Naive thymus-derived CD8-positive, alpha-beta T cell (primary cell): ENCODE data around the gene FANCF. TPM values are rescaled to one million over a fixed set of nuclear protein-coding genes. Genes with fewer than 3 reads are reported as not detected.
A peak's percentile ranks its signal among the peaks of the same experiment; 100 is the strongest.

Experiments used
- ATAC-seq, 2 donors: fragments of 150-1000 bp; cut with Tn5 transposase in 1 of 2; sonication (Bioruptor Pico), chemical (Tn5 transposase) in 1 of 2; 1 replicate in 1 of 2; 2 replicates in 1 of 2; pipeline ENCODE4 v1.10.0; 2021; ENCODE audit warnings: mild to moderate bottlenecking in 2 of 2, moderate library complexity in 2 of 2
- POLR2A ChIA-PET: fragments of 350-600 bp; sonication (Branson Sonifier 250); formaldehyde crosslinking; loops from one replicate; lab custom pipeline; 2021; ENCODE audit warnings: antibody characterized with exemption; lab: Charles Lee
- DNase-seq, 10 donors: peaks; one replicate each; pipeline versions ENCODE4 v3.0.0 to v3.0.0-alpha.2; 2020 to 2022
- H3K27ac Mint-ChIP-seq, 10 donors: one replicate each; pipeline ENCODE4 v1.8.0; 2020 to 2022; ENCODE audit warnings: mild to moderate bottlenecking in 10 of 10, mixed read lengths in 10 of 10, moderate library complexity in 4 of 10, inconsistent platforms in 1 of 10
- H3K27me3 Mint-ChIP-seq, 5 donors: one replicate each; pipeline ENCODE4 v1.8.0; 2021 to 2022; ENCODE audit warnings: mixed read lengths in 5 of 5
- H3K36me3 Mint-ChIP-seq, 3 donors: one replicate each; pipeline ENCODE4 v1.8.0; 2020 to 2022; ENCODE audit warnings: mixed read lengths in 3 of 3, mild to moderate bottlenecking in 2 of 3, inconsistent platforms in 1 of 3
- H3K4me1 Mint-ChIP-seq, 4 donors: one replicate each; pipeline ENCODE4 v1.8.0; 2021 to 2022; ENCODE audit warnings: mixed read lengths in 4 of 4
- H3K4me3 Mint-ChIP-seq, 10 donors: one replicate each; pipeline ENCODE4 v1.8.0; 2020 to 2022; ENCODE audit warnings: mild to moderate bottlenecking in 10 of 10, mixed read lengths in 10 of 10, moderate library complexity in 6 of 10, inconsistent platforms in 1 of 10
- H3K9me3 Mint-ChIP-seq, 9 donors: one replicate each; pipeline ENCODE4 v1.8.0; 2020 to 2022; ENCODE audit warnings: mixed read lengths in 9 of 9, mild to moderate bottlenecking in 3 of 9, inconsistent platforms in 1 of 9, moderate library complexity in 1 of 9
- polyA plus RNA-seq, 3 donors: library from polyadenylated mRNA; unstranded; fragments of 300-500 nt; fragmentation: Illumina TruSeq; gene quantifications; one replicate each; pipeline ENCODE4 v1.2.3, GENCODE V29; 2021
- total RNA-seq, 8 experiments: library from RNA in 2 of 8; stranded (reverse) in 2 of 8; gene quantifications; one replicate each; pipeline ENCODE4 v1.2.3 and lab custom pipeline; 2021 to 2026

FANCF gene, protein sequence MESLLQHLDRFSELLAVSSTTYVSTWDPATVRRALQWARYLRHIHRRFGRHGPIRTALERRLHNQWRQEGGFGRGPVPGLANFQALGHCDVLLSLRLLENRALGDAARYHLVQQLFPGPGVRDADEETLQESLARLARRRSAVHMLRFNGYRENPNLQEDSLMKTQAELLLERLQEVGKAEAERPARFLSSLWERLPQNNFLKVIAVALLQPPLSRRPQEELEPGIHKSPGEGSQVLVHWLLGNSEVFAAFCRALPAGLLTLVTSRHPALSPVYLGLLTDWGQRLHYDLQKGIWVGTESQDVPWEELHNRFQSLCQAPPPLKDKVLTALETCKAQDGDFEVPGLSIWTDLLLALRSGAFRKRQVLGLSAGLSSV
- total RNA-seq = 10 to 100 TPM; 21.9 to 23.2 TPM
- 10 to 100 TPM; 16.9 to 19.7 (median 17.0) TPM for polyA plus RNA-seq
- 11.1 to 45.1 (median 31.6) reads per million in 6 experiments for total RNA-seq (lab: John Stamatoyannopoulos, UW)

- peak; percentile 92 to 94 for ATAC-seq
- Mint-ChIP-seq H3K4me3 (peak within 1 kb of the TSS; percentile 95 to 99 (median 99)), H3K9me3 (peaks cover 0 to 3% (median 0%) of the 10 kb centered on the region in 9 donors), H3K36me3 (peaks cover 5 to 16% (median 15%) of the 10 kb centered on the region in 3 donors), H3K27me3 (no peaks in the 10 kb centered on the region), H3K27ac (peak within 1 kb of the TSS; percentile 92 to 100 (median 99)), H3K4me1 (peaks cover 17 to 50% (median 37%) of the 10 kb centered on the region in 4 donors)
- peak; percentile 73 to 98 (median 96) for DNase-seq
- POLR2A ChIA-PET = interaction anchor here (0.8 to 2.2 kb wide), 7 partner anchors 8 to 204 kb away, joined by 3 to 22 read pairs (median 5); partner anchors contain the start of gene SVIP
Observed at GRCh38 chr11:22625448-22626287, at the start of gene FANCF. Gene FANCF (minus strand): TSS chr11:22625823. CDS start chr11:22625810, 13 bp downstream.

DNA sequence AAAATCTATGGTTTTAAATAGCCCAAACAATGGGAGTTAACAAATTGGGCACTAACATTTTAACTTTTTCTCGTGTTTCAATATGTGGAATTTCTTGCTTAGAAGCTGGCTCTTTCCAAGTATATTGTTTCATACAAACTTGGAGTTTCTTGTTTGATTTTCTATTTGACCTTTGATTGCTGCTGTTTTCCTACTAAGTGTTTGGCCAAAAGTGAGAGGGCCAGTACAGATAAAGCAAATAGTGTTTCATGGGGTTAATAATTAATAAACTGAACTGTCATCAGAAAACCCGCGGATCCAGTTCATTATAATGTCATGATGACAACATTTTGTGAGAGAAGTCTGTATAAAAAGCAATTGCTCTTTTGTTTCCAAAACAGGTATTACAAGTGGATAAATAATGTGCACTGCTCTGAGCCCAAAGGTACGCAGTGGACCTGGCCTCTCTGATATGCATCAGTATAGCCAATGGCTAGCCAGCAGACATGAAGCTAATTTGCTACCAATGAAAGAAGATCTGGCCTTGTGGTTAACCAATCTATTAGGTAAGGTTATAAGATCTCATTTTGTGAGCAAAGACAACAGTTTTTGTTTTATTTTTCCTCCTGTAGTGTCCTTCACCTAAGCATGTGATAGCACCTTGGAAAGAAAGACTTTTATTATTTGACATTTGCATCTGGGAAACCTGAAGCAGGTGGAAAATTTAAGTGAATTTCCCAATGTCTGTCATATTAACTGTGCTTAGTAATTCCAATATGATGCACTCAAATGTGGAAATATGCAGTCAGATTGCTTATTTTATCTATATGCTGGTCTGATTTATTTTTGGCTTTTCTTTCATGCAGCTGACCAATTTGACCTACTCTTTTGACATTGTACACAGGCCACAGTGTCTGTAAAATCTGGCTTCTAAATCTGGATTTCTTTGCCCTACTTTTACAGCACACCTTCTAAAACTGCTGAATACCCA lies 49.1 kb upstream of the FANCF start:
- DNase-seq = no peak
- Mint-ChIP-seq H3K27me3 (peaks cover 4 to 27% (median 11%) of the 10 kb centered on the region in 5 donors), H3K27ac (no peak overlapping the region), H3K36me3 (no peaks in the 10 kb centered on the region), H3K9me3 (no peaks in the 10 kb centered on the region), H3K4me1 (no peaks in the 10 kb centered on the region), H3K4me3 (no peak overlapping the region)
- no peak for ATAC-seq
- POLR2A ChIA-PET = no interaction called here

DNA sequence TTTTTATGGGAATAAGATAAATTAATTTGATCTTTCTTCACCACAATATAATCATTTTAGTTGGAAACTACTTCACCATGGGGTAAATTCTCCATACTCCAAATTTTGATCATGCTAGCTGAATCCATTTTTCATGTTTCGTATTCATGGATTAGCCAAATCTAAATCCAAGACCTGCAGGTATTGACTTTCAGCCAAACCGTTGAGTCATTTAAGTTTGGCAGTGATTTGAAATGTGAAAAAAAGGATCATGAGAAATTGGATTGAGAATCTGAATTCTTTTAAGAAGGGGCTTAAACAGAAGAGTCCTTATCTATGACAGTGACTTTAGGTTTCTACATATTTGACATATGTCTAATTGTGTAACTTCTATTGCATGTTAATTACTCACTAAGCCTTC lies 46.1 kb upstream of the FANCF start:
- Mint-ChIP-seq H3K27ac (no peak overlapping the region), H3K27me3 (peaks cover 12 to 48% (median 30%) of the 10 kb centered on the region in 5 donors), H3K36me3 (no peaks in the 10 kb centered on the region), H3K9me3 (no peaks in the 10 kb centered on the region), H3K4me1 (peaks cover 0 to 7% (median 4%) of the 10 kb centered on the region in 4 donors), H3K4me3 (no peak overlapping the region)
- no peak for DNase-seq
- ATAC-seq = no peak
- POLR2A ChIA-PET = interaction anchor here (1.6 kb wide), 1 partner anchor 157 kb away, joined by 5 read pairs; the partner anchor contains the start of gene SVIP

DNA sequence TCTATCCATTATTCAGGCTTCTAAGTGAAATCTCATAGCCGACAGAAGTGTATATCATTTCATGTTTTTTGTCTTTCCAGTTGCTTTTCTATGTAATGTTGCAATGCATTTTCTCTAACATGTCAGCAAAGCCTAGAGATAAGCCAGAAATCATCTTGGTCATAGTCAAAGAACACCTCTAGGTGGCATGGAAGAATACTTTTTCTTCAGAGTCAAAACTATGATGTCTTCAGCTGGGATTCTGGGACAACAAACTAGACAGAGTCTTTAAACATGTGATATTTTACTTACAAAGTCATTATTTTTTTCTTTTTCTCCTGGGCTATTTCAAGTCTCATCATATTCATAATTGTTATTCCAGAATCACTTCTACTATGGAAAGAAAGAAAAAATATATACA lies 45.2 kb upstream of the FANCF start:
- DNase-seq = peak in 2 of 10 donors; percentile 33 to 38
- Mint-ChIP-seq H3K27ac (no peak overlapping the region), H3K36me3 (no peaks in the 10 kb centered on the region), H3K4me3 (no peak overlapping the region), H3K27me3 (peaks cover 19 to 54% (median 37%) of the 10 kb centered on the region in 5 donors), H3K9me3 (no peaks in the 10 kb centered on the region), H3K4me1 (peaks cover 6 to 16% (median 10%) of the 10 kb centered on the region in 4 donors)
- POLR2A ChIA-PET = interaction anchor here (1.6 kb wide), 1 partner anchor 158 kb away, joined by 5 read pairs; the partner anchor contains the start of gene SVIP
- peak; percentile 42 to 58 for ATAC-seq

DNA sequence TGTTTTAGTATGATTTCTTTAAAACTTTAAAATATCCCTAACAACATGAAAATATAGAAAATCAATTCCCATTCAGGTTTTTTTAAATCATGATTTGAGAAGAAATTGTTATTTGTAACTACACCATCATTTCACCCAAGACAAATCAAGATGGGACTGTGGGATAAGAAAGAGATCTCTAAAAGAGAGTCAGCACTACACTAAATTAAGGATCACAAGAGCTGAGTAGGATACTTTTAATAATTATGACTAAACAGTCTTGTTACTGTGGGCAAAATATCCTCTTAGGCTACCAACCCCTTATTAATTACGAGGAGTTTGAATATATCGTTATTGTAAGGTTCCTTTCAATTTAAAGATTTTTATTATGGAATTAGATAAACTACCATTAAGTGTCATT lies 43.7 kb upstream of the FANCF start:
- Mint-ChIP-seq H3K4me1 (peaks cover 6 to 18% (median 11%) of the 10 kb centered on the region in 4 donors), H3K27me3 (peaks cover 24 to 59% (median 40%) of the 10 kb centered on the region in 5 donors), H3K4me3 (no peak overlapping the region), H3K36me3 (no peaks in the 10 kb centered on the region), H3K27ac (no peak overlapping the region), H3K9me3 (no peaks in the 10 kb centered on the region)
- DNase-seq (no peak), ATAC-seq (no peak)
- POLR2A ChIA-PET = no interaction called here

DNA sequence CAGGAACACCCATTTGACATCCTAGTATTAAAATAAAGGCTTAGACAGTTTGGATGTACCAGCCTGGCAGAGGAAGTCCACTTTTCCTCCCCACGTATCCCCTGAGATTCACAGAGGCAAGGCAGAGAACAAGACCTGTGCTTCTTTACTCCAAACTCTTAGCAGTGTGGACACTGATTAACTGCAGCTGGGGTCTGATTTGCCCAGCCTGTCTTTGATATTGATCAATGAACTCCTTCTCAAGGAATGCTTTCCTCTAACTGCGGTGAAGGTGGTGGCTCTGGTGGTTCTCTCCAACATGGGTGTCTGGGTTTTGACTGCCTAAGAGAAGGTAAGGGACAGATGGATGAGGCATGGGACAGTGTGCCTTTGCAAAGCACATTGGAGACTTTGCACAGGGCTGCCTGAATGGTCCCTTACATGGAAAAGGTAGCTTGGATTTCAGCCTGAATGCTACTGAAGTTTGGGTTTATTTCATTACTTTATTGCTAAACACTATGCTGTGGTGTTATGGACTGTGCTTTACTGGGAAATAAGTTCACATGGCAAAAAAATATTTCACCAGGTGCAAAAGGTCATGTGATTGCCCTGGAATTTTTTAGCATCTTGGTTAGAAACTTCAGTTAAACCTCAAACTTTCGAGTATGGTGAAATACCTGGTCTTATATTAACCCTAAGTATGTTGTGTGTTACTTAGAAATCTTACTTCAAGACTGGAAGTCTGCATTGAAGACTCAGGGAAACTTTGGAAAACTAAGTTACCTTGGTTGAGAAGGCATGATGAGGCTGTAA lies 42.6 kb upstream of the FANCF start:
- Mint-ChIP-seq H3K4me1 (peaks cover 6 to 18% (median 11%) of the 10 kb centered on the region in 4 donors), H3K27me3 (peaks cover 26 to 65% (median 37%) of the 10 kb centered on the region in 5 donors), H3K9me3 (no peaks in the 10 kb centered on the region), H3K27ac (no peak overlapping the region), H3K4me3 (peak overlapping the region in 3 of 10 donors; percentile 2 to 76 (median 59)), H3K36me3 (peaks cover 0 to 3% (median 0%) of the 10 kb centered on the region in 3 donors)
- ATAC-seq = no peak
- POLR2A ChIA-PET = no interaction called here
- no peak for DNase-seq

- Mint-ChIP-seq H3K27me3 (peaks cover 26 to 65% (median 39%) of the 10 kb centered on the region in 5 donors), H3K9me3 (no peaks in the 10 kb centered on the region), H3K4me3 (peak overlapping the region; percentile 61 to 88 (median 76)), H3K36me3 (peaks cover 0 to 3% (median 0%) of the 10 kb centered on the region in 3 donors), H3K27ac (no peak overlapping the region), H3K4me1 (peaks cover 6 to 18% (median 11%) of the 10 kb centered on the region in 4 donors)
- ATAC-seq (peak; percentile 68 to 86), DNase-seq (peak in 5 of 10 donors; percentile 1 to 31 (median 19))
- POLR2A ChIA-PET = no interaction called here
Observed at GRCh38 chr11:22666688-22667439, 41.2 kb upstream of the FANCF start.

DNA sequence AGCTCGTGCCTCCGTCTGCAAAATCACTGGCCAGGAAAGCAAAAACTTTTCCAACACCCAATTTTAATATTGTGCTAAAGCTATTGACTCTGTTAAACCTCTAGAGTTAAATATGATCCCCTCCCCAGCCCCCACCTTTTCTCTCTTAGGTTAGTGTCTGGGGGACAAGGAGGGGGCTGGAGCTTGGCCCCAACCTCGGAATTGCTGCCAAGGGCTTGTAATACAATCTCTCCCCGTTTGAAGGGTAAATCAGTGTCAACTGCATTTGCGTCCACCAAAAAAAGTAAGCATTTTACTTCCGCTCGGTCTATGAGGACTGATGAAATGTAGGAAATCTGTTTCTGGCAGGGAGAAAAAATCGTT lies 40.7 kb upstream of the FANCF start, which contains the start of gene GAS2:
TSS of gene GAS2 (plus strand) at position 287 of the 363 bp plus-strand sequence. CDS start 8,259 bp downstream, outside the sequence.
- no peak within 1 kb of the TSS for H3K27ac Mint-ChIP-seq
- ATAC-seq (no peak), DNase-seq (no peak)
- POLR2A ChIA-PET = interaction anchor here (1.0 kb wide), 1 partner anchor 163 kb away, joined by 3 read pairs; the partner anchor contains the start of gene SVIP
- peaks cover 6 to 18% (median 11%) of the 10 kb centered on the region in 4 donors for H3K4me1 Mint-ChIP-seq
- H3K4me3 Mint-ChIP-seq = peak within 1 kb of the TSS; percentile 61 to 88 (median 76)
- no peaks in the 10 kb centered on the region for H3K9me3 Mint-ChIP-seq
- peaks cover 28 to 65% (median 39%) of the 10 kb centered on the region in 5 donors for H3K27me3 Mint-ChIP-seq
- H3K36me3 Mint-ChIP-seq = peaks cover 0 to 3% (median 0%) of the 10 kb centered on the region in 3 donors

DNA sequence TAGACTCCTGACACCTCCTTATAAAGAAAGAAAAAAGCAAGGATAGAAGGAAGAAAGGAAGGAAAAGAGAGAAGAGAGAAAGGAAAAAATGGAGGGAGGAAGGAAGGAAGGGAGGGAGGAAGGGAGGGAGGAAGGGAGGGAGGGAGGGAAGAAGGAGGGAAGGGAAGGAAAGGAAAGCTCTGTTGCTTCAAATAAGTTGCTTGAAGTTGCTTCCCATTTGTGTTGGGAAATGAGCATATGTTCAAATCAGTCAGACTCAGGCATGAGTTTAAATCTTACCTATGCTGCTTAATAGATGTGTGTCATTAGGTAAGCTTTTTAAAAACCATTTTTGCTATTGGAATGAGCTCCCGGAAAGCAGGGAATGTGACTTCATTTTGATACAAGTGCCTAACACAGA lies 34.2 kb upstream of the FANCF start:
- no peak for DNase-seq
- H3K9me3 Mint-ChIP-seq = no peaks in the 10 kb centered on the region
- POLR2A ChIA-PET = interaction anchor here (1.1 kb wide), 1 partner anchor 36 kb away, joined by 3 read pairs; no protein-coding TSS in a partner anchor
- H3K4me3 Mint-ChIP-seq = no peak overlapping the region
- H3K27me3 Mint-ChIP-seq = peaks cover 0 to 12% (median 5%) of the 10 kb centered on the region in 5 donors
- ATAC-seq = no peak
- peaks cover 0 to 3% (median 0%) of the 10 kb centered on the region in 3 donors for H3K36me3 Mint-ChIP-seq
- H3K27ac Mint-ChIP-seq = no peak overlapping the region
- peaks cover 16 to 20% (median 17%) of the 10 kb centered on the region in 4 donors for H3K4me1 Mint-ChIP-seq
